Stimulated activated naive CD4-positive, alpha-beta T cell (primary cell): ENCODE data around the gene SLC25A33.

Source experiments
- DNase-seq, 6 experiments: peaks; one replicate each; lab custom pipeline; 2025; lab: John Stamatoyannopoulos, UW

Gene SLC25A33

GRCh38 chr1:9621032-9621431 is 81.8 kb downstream of the SLC25A33 start:
- no peak for DNase-seq

GRCh38 chr1:9624081-9624480 is 84.8 kb downstream of the SLC25A33 start:
- DNase-seq: no peak

GRCh38 chr1:9625030-9625429 is 85.8 kb downstream of the SLC25A33 start:
- peak in 1 of 6 experiments; percentile 2 for DNase-seq

DNA sequence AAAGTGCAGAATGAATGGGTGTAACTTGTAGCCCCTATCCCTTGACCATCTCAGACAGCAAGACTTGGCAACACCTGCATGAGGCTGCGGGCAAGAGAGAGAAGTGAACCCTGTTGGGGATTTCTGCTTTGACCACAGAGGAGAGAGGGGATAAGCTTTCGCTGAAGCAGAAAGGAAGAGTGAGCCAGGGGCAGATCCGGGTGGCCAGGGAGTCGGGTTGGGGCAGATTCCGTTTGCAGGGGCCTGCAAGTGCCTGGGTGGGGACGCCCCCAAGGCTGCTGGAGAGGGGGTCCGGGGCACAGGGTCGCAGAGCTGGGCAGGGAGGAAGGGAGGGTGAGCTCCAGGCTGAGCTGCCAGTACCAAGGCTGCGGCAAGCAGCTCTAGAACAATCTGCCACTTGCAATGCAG is 86.9 kb downstream of the SLC25A33 start:
- no peak for DNase-seq

DNA sequence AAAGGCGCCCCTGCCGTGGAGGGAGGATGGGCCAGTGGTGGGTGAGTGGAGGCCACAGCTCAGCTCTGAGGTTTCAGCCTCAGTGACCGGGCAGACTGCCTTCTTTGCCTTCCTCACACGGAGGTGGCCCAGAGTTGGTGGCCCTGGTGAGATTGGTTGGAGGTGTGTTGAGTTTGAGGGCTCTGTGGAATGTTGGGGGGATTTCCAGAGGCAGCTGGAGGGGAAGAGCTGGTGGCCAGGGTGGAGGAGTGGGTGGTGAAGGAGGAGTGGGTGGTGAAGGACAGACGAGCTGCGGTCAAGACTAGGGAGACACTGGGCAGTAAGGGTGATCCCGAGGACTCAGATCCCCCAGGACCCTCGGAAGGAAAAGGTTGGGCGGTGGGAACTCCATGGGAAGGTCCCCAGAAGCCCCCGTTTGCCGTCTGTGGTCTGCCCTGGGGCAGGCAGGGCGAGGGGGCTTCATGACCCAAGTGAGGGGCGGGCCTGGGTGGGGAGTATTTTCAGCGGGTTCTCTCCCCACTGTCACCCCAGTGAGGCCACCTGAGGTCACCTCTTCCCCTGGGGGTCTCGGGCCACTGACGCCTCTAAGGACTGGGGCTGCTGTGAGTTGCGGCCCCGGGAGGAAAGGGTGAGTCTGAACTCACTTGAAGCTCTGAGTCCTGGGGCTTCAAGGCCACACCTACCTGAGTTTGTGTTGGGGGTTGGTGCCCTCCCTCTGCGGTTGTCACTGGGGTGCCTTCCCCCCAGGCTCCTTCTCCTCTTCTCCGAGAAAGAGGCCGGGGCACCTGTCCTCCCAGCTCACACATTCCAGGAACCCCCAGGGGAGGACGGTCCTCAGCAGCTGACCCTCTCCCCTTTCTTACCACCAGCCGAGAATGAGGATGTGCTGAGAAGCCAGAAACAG is 89.5 kb downstream of the SLC25A33 start:
- peak; percentile 55 to 86 (median 68) for DNase-seq

GRCh38 chr1:9629445-9630201 is 90.4 kb downstream of the SLC25A33 start:
- DNase-seq: peak; percentile 57 to 87 (median 72)

- peak in 4 of 6 experiments; percentile 30 to 74 (median 46) for DNase-seq
Observed at GRCh38 chr1:9630331-9631111, 91.3 kb downstream of the SLC25A33 start.

DNA sequence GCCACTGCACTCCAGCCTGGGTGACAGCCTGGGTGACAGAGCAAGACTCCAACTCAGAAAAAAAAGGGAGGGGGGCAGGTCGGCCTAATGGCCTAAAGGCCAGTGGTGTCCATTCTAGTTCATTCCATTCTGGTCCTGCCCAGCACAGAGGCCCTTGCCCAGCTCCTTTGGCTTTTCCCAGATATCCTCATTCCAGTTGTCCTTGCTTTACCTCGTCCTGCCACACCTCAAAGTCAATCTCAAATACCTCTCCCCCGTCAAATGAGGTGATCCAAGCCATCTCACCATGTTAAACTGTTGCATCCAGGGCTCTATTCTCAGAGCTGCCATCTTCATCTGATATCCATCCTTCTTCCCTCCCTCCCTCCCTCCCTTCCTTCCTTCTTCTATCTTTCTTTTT is 92.3 kb downstream of the SLC25A33 start:
- DNase-seq: no peak

DNA sequence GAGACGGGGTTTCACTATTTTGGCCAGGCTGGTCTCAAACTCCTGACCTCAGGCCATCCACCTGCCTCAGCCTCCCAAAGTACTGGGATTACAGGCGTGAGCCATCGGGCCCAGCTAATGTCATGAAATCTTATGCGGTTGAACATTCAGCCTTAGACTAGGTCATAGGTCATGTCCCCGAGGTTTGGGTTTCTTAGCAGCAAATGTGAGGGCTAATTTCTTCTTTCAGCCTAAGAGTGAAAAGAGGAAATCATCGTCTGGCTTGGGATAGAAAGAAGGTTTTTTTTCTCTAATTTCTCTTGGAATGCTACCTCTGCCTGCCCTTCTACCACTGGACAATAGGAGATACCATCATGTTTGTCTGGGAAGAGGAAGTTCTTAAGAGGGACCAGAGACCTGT is 94.2 kb downstream of the SLC25A33 start:
- DNase-seq: no peak

GRCh38 chr1:9634582-9634981 is 95.3 kb downstream of the SLC25A33 start:
- DNase-seq: no peak
